Uterus (tissue), 4 donors: ENCODE results near the gene MAP4. TPM values are rescaled to one million over a fixed set of nuclear protein-coding genes. Genes with fewer than 3 reads are reported as not detected.
A peak's percentile ranks its signal among the peaks of the same experiment; 100 is the strongest.

Source experiments
- DNase-seq, 2 donors: peaks; one replicate each; pipeline ENCODE4 v3.0.0-alpha.2; 2019 to 2020
- H3K27ac ChIP-seq, 2 donors: fragments of 200-600 bp; sonication (generic); 1 replicate in 1 of 2; 2 replicates in 1 of 2; pipeline ENCODE4 v1.5.1; 2016 to 2018
- H3K27me3 ChIP-seq, 2 donors: fragments of 200-600 bp; sonication (generic); one replicate each; pipeline ENCODE4 v1.5.1; 2018 to 2019; ENCODE audit warnings: control low read depth in 1 of 2
- H3K36me3 ChIP-seq, 2 donors: fragments of 200-600 bp; sonication (generic); one replicate each; pipeline ENCODE4 v1.5.1; 2019; ENCODE audit warnings: control low read depth in 1 of 2
- H3K4me1 ChIP-seq, 2 donors: fragments of 200-600 bp; sonication (generic); one replicate each; pipeline ENCODE4 v1.5.1; 2018 to 2019; ENCODE audit warnings: control low read depth in 1 of 2
- H3K4me3 ChIP-seq, 2 donors: fragments of 200-600 bp; sonication (generic); 1 replicate in 1 of 2; 2 replicates in 1 of 2; pipeline ENCODE4 v1.5.1; 2018 to 2019; ENCODE audit warnings: mild to moderate bottlenecking in 1 of 2
- H3K9me3 ChIP-seq, 2 donors: fragments of 200-600 bp; sonication (generic); one replicate each; pipeline ENCODE4 v1.5.1; 2019; ENCODE audit warnings: control low read depth in 1 of 2
- POLR2A ChIP-seq, 2 donors: fragments of 450-650 bp; IDR thresholded peaks; one replicate each; pipeline ENCODE4 v1.6.1; 2016; ENCODE audit warnings: antibody characterized with exemption in 2 of 2, mild to moderate bottlenecking in 1 of 2, moderate library complexity in 1 of 2
- intact Hi-C: fragments of 100-400 bp; cut with DNase I; formaldehyde crosslinking; loops from one replicate; pipeline ENCODE4 v1.15.1; 2023; ENCODE audit warnings: low total_unique reads
- total RNA-seq, 4 donors: library from RNA; depleted of rRNA in 3 of 4; stranded (reverse); fragments of >200 nt in 3 of 4; gene quantifications; one replicate each; pipeline versions ENCODE4 v1.1.0 to v1.2.4, GENCODE V29; 2014 to 2023
- TF ChIP-seq, protein P1 (sequence below), 4 experiments: fragments of 200-600 bp in 2 of 4; fragments of 450-650 bp in 2 of 4; sonication (generic) in 2 of 4; IDR thresholded peaks; one replicate each; pipeline ENCODE4 v1.5.1; 2016 to 2019; ENCODE audit warnings: antibody characterized with exemption in 4 of 4, mild to moderate bottlenecking in 2 of 4, moderate library complexity in 1 of 4
- donor health status: DM: yes; HTN: yes; CAD: no.

Gene MAP4
- total RNA-seq, 4 donors from 2014 or later = 51.5 to 264 (median 79.7) TPM

DNA sequence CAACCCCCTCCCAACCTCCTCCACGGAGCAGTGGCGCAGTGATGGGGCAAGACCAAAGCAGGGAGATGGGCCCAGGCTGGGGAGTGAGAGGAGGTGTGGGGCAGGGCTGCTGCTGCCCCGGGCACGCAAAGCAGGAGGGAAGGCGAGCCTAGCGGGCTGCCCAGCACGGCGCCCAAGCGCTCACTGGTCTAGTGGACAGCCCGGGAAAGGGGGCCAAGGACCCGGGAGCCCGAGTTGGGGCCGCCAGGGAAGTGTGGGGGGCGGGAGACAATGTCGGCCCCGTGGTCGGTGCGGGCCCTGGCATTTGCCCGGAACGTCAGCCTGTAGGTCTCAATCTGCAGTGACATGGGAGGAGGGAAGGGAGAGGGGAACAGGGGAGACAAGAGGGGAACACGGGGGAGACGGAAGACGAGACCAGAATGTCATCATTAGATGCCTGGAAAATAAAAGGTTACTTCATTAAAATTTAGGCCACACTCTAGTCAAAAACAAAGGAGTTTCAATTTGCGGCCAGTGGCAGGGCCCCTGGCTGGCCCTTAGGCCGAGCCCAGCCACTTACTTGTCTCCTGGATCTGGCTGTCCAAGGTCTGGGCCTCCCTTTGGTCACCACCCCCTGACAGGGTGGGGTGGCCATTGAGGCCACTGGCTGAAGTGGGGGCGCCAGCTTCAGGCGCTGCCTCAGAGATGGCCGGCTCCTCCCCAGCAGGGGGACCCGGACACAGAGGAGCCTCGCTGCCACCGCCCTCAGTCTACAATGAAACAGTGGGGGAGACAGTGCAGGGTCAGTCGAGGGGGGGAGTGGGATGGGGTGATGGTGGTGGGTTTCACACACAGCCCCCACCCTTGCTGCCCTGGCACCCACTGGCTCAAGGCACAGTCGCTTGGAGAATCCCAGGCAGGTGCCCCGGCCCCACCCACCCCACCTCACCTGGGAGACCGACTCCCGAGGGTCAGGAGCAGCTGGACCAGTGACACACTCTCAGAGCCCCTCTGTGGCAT lies 163.3 kb downstream of the MAP4 start:
- Histone ChIP-seq H3K27ac (no peak overlapping the region), H3K27me3 (no peaks in the 10 kb centered on the region), H3K4me1 (no peaks in the 10 kb centered on the region), H3K9me3 (no peaks in the 10 kb centered on the region), H3K4me3 (no peak overlapping the region), H3K36me3 (no peaks in the 10 kb centered on the region)
- TF ChIP-seq, protein P1, sequence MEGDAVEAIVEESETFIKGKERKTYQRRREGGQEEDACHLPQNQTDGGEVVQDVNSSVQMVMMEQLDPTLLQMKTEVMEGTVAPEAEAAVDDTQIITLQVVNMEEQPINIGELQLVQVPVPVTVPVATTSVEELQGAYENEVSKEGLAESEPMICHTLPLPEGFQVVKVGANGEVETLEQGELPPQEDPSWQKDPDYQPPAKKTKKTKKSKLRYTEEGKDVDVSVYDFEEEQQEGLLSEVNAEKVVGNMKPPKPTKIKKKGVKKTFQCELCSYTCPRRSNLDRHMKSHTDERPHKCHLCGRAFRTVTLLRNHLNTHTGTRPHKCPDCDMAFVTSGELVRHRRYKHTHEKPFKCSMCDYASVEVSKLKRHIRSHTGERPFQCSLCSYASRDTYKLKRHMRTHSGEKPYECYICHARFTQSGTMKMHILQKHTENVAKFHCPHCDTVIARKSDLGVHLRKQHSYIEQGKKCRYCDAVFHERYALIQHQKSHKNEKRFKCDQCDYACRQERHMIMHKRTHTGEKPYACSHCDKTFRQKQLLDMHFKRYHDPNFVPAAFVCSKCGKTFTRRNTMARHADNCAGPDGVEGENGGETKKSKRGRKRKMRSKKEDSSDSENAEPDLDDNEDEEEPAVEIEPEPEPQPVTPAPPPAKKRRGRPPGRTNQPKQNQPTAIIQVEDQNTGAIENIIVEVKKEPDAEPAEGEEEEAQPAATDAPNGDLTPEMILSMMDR (IDR thresholded peaks at IDR 0.05) = no peak
- TF ChIP-seq POLR2A (IDR thresholded peaks at IDR 0.05) = no peak
- intact Hi-C loops = no loop called here
- DNase-seq = no peak

DNA sequence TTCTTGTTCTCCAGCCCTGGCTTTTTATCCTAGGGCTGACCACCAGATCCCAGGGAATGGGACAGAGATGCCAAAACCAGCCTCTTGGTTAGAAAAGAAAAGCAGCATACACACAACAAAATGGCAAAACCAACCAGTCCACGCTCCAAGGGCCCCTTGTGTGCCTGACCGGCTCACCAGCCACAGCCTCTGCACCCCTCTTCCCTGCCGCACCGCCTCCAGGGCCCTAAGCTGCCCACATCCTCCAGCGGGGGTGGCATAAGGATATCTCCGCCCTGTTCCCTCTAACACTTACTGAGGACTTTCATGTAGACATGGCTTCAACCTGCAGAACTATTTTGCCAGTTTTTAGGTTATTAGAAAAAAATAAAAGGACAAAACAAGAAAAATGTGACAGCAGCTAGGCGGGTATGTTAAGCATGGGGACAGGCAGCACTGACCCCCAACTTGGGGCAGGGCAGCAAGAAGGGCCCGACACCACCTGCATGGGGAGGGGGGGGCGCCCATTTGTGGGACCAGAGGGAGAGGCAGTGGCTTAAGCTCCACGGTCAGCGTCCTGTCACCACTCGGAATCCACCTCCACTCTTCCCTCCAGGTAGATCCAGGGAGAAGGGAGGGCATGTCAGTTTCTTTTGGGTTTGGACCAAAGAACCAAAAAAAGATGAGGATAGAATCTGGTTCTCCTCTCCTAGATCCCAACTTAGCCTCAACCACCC lies 164.2 kb downstream of the MAP4 start:
- intact Hi-C loops = no loop called here
- DNase-seq = no peak
- H3K9me3 ChIP-seq = no peaks in the 10 kb centered on the region
- no peaks in the 10 kb centered on the region for H3K27me3 ChIP-seq
- H3K4me1 ChIP-seq = no peaks in the 10 kb centered on the region
- H3K36me3 ChIP-seq = no peaks in the 10 kb centered on the region
- no peak overlapping the region for H3K27ac ChIP-seq
- no peak for TF ChIP-seq POLR2A (IDR thresholded peaks at IDR 0.05)
- TF ChIP-seq, protein P1 (IDR thresholded peaks at IDR 0.05) = no peak
- no peak overlapping the region for H3K4me3 ChIP-seq

DNA sequence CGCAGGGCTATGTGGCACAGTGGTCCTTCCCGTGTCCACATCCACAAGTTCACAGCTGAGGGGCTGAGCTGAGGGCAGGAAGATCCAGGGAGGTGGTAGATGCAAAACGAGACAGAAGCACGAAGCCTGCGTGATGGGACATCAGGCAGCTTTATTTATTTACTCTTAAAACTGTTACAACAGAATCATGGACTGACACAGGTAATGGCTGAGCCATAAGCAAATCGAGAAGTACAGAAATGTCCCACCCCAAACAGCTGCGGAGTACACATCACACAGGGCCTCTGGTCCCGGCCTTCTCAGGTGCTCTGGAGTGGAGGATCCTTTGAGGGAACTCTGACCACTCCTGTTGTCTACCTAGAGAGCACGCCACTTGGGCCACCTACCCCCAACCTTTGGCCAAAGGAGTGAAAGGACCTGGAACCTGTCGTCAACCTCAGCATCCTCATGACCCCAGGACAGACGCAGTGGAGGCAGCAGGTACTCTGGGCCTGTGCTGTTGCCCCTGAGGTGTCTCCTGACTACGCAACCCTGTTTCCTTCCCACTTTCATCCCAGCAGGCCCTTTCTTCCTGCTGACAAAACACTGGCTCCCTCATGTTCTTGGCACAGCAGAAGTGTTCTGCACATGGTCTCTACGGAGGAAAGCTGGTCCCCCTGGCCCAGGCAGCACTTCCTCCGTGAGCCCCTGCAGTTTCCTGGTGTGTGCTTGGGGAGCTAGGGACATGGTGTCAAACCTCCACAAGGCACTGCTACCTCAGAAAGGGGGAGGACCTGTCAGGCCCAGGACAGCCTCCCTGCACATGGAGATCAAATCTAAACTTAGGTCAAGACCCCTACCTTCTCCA lies 165.4 kb downstream of the MAP4 start:
- TF ChIP-seq, protein P1 (IDR thresholded peaks at IDR 0.05) = no peak
- TF ChIP-seq POLR2A (IDR thresholded peaks at IDR 0.05) = no peak
- H3K9me3 ChIP-seq = no peaks in the 10 kb centered on the region
- DNase-seq = no peak
- intact Hi-C loops = no loop called here
- no peaks in the 10 kb centered on the region for H3K36me3 ChIP-seq
- H3K4me3 ChIP-seq = no peak overlapping the region
- H3K27me3 ChIP-seq = no peaks in the 10 kb centered on the region
- no peak overlapping the region for H3K27ac ChIP-seq
- H3K4me1 ChIP-seq = no peaks in the 10 kb centered on the region

DNA sequence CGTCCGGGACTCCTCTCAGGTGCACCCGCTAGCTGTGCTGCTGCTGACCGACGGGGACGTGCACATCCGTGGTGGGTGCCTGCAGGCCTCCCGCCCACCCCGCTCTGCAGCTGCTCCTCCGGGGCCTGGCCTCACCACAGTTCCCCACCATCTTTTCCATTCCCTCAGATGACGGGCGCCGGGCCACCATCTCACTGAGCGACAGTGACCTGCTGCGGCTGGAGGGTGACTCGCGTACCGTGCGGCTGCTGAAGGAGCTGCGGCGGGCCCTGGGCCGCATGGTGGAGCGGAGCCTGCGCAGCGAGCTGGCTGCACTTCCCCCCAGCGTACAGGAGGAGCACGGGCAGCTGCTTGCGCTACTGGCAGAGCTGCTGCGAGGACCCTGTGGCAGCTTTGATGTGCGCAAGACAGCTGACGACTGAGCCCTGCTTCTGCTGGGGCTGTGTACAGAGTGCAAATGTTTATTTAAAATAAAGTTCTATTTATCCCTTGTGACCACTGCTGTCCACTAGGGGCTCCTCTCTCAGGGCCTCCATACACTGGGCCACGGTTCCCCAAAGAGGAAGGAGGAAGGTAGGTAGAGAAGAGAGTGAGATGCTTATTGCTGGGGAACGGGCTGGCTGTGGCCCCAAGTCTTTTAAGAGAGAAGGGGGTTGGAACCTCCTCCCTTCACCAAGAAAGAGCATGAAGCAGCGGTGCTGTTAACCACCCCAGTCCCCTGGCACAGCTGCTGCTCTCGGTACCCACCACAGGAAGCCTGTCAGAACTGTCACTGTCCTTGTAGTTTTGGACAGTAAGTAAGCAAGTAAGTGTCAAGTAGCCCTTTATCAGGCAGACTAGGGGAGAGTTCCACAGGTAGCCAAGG lies 166.3 kb downstream of the MAP4 start:
- no peak for TF ChIP-seq POLR2A (IDR thresholded peaks at IDR 0.05)
- TF ChIP-seq, protein P1 (IDR thresholded peaks at IDR 0.05) = peak in 2 of 4 experiments; percentile 22
- H3K36me3 ChIP-seq = no peaks in the 10 kb centered on the region
- H3K4me3 ChIP-seq = no peak overlapping the region
- DNase-seq = no peak
- H3K27ac ChIP-seq = no peak overlapping the region
- intact Hi-C loops = no loop called here
- no peaks in the 10 kb centered on the region for H3K27me3 ChIP-seq
- H3K4me1 ChIP-seq = no peaks in the 10 kb centered on the region
- no peaks in the 10 kb centered on the region for H3K9me3 ChIP-seq
